ENCODE data around the gene CASP2.

GRCh38 chr7:143341842-143342241, 53.7 kb downstream of the CASP2 start:
- TF ChIP-seq CTCF (conservative IDR thresholded peaks at IDR 0.05; ENCODE audit: low read length) (no peak), EZH2phosphoT487 (IDR thresholded peaks at IDR 0.05; ENCODE audit: borderline replicate concordance) (no peak)
